HEK293T (cell line): ENCODE data around the gene NEU1.

Experiments used
- FOXM1 ChIP-seq: fragments of 450-650 bp; IDR thresholded peaks from 2 replicates; pipeline ENCODE4 v1.6.1; 2017; ENCODE audit warnings: mild to moderate bottlenecking, borderline replicate concordance
- SUZ12 ChIP-seq: fragments of 450-650 bp; IDR thresholded peaks from 2 replicates; pipeline ENCODE4 v1.6.1; 2016; ENCODE audit warnings: mild to moderate bottlenecking

GRCh38 chr6:31879143-31879542, 16.5 kb upstream of the NEU1 start:
- TF ChIP-seq SUZ12 = no peak
- TF ChIP-seq FOXM1 = no peak
